ENCODE results near the gene PLEKHG4B. TPM values are rescaled to one million over a fixed set of nuclear protein-coding genes. Genes with fewer than 3 reads are reported as not detected.
A peak's percentile ranks its signal among the peaks of the same experiment; 100 is the strongest.

Gene PLEKHG4B
- total RNA-seq, 1 experiment from 2014 or later, result 51.4 TPM

DNA sequence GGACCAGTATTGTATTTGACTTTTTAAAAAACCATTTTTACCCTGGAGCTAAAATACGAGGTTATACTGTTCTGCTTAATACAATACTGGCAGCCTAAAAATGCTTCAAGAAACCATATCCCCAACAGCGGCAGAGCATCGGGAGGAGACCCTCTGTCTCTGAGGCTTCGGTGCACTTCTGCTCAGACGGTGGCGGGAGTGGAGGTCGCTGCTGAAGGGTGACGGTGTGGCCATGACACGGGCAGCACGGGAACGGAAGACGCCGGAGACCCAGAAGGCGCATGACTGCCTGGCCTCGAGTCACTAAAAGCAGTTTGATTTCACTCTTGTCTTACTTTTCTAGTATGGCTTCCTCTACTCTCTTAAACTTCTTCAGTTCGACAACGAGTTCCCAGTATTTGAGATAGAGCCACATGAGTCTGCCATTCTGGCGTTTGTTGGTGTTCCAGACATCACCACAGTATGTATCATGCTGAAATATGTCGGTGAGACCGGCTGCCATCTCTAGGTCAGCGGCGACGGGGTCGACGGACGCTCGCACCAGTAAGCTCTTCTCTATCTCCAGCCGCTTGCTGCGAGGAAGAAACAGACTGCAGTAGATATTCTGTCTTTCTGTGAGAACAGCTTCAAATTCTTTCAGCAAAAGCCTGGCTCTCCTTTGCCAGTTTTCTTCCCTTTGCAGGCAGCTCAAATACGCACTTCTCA is 113.2 kb downstream of the PLEKHG4B start (continued):
- no peak for TF ChIP-seq ZNF532 (CRISPR knock-in tag; IDR thresholded peaks at IDR 0.05; ENCODE audit: borderline replicate concordance)
- TF ChIP-seq ZBTB43 (CRISPR knock-in tag; IDR thresholded peaks at IDR 0.05), result no peak

DNA sequence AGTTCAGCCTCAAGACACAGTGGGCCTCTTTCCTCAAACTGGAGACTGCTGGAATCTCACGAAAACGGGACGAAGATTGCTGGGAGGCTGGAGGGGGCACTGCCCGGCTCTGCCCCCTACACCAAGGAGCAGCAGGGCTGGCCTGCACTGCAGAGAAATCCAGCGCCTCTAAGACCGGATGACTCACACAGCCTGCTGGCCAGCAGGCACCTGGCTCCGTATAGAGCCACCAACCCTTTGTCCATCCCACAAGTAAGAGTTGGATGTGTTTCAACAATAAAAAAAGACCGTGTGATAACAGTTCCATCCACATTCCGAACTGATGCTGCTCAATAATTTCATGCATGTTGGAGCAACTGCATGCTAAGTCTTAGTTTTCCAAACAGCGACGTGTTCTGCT is 114.4 kb downstream of the PLEKHG4B start:
- peaks cover 23% of the 10 kb centered on the region for H3K36me3 Mint-ChIP-seq
- H3K4me3 Mint-ChIP-seq, result no peak overlapping the region
- no peak for DNase-seq (ENCODE audit: low spot score)

GRCh38 chr5:206927-207536 is 115.1 kb downstream of the PLEKHG4B start:
- peaks cover 9% of the 10 kb centered on the region for H3K4me1 Mint-ChIP-seq
- CTCF ChIA-PET, result interaction anchor here (0.7 to 2.4 kb wide), 4 partner anchors 11 to 143 kb away, joined by 3 to 14 read pairs (median 4); partner anchors contain the start of genes CCDC127 and SDHA
- H3K9me3 Mint-ChIP-seq, result no peaks in the 10 kb centered on the region
- POLR2A ChIA-PET, result no interaction called here
- ATAC-seq (no peak), DNase-seq (ENCODE audit: low spot score) (no peak)
- H3K36me3 Mint-ChIP-seq, result peaks cover 23% of the 10 kb centered on the region
- H3K4me3 Mint-ChIP-seq, result no peak overlapping the region
- no peaks in the 10 kb centered on the region for H3K27me3 Mint-ChIP-seq (ENCODE audit: low read depth)
- peak overlapping the region; percentile 33 for H3K27ac Mint-ChIP-seq
- TF ChIP-seq AR (CRISPR knock-in tag; IDR thresholded peaks at IDR 0.05) (no peak), RORB (CRISPR knock-in tag; IDR thresholded peaks at IDR 0.05) (no peak), MXD4 (CRISPR knock-in tag; IDR thresholded peaks at IDR 0.05; ENCODE audit: borderline replicate concordance) (no peak), FOXK1 (CRISPR knock-in tag; IDR thresholded peaks at IDR 0.05) (no peak), ATF1 (CRISPR knock-in tag; IDR thresholded peaks at IDR 0.05) (no peak), TEAD4 (CRISPR knock-in tag; IDR thresholded peaks at IDR 0.05) (no peak)
- TF ChIP-seq, protein P1, sequence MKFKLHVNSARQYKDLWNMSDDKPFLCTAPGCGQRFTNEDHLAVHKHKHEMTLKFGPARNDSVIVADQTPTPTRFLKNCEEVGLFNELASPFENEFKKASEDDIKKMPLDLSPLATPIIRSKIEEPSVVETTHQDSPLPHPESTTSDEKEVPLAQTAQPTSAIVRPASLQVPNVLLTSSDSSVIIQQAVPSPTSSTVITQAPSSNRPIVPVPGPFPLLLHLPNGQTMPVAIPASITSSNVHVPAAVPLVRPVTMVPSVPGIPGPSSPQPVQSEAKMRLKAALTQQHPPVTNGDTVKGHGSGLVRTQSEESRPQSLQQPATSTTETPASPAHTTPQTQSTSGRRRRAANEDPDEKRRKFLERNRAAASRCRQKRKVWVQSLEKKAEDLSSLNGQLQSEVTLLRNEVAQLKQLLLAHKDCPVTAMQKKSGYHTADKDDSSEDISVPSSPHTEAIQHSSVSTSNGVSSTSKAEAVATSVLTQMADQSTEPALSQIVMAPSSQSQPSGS (CRISPR knock-in tag; IDR thresholded peaks at IDR 0.05; ENCODE audit: borderline replicate concordance, low read depth), result no peak
- TF ChIP-seq, protein P2, sequence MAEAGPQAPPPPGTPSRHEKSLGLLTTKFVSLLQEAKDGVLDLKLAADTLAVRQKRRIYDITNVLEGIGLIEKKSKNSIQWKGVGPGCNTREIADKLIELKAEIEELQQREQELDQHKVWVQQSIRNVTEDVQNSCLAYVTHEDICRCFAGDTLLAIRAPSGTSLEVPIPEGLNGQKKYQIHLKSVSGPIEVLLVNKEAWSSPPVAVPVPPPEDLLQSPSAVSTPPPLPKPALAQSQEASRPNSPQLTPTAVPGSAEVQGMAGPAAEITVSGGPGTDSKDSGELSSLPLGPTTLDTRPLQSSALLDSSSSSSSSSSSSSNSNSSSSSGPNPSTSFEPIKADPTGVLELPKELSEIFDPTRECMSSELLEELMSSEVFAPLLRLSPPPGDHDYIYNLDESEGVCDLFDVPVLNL (CRISPR knock-in tag; IDR thresholded peaks at IDR 0.05; ENCODE audit: borderline replicate concordance, low read depth), result no peak
- TF ChIP-seq, protein P3, sequence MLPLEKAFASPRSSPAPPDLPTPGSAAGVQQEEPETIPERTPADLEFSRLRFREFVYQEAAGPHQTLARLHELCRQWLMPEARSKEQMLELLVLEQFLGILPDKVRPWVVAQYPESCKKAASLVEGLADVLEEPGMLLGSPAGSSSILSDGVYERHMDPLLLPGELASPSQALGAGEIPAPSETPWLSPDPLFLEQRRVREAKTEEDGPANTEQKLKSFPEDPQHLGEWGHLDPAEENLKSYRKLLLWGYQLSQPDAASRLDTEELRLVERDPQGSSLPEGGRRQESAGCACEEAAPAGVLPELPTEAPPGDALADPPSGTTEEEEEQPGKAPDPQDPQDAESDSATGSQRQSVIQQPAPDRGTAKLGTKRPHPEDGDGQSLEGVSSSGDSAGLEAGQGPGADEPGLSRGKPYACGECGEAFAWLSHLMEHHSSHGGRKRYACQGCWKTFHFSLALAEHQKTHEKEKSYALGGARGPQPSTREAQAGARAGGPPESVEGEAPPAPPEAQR (CRISPR knock-in tag; IDR thresholded peaks at IDR 0.05), result no peak

More for the DNA sequence above, 114.4 kb downstream of the PLEKHG4B start:
- no peak for TF ChIP-seq ZNF138 (CRISPR knock-in tag; conservative IDR thresholded peaks at IDR 0.05)
- TF ChIP-seq SP1 (CRISPR knock-in tag; conservative IDR thresholded peaks at IDR 0.05), result no peak
- TF ChIP-seq ZBTB21 (CRISPR knock-in tag; IDR thresholded peaks at IDR 0.05; ENCODE audit: borderline replicate concordance), result no peak
- no peak for TF ChIP-seq TEAD1 (CRISPR knock-in tag; IDR thresholded peaks at IDR 0.05)
- TF ChIP-seq HMGA2 (CRISPR knock-in tag; IDR thresholded peaks at IDR 0.05), result no peak
- TF ChIP-seq TCF7 (CRISPR knock-in tag; IDR thresholded peaks at IDR 0.05; ENCODE audit: low read depth), result no peak
- TF ChIP-seq PREB (CRISPR knock-in tag; IDR thresholded peaks at IDR 0.05; ENCODE audit: borderline replicate concordance), result no peak
- no peak for TF ChIP-seq NR1H2 (CRISPR knock-in tag; IDR thresholded peaks at IDR 0.05)
- Mint-ChIP-seq H3K27me3 (ENCODE audit: low read depth) (no peaks in the 10 kb centered on the region), H3K9me3 (no peaks in the 10 kb centered on the region), H3K4me1 (peaks cover 16% of the 10 kb centered on the region), H3K27ac (no peak overlapping the region)
- ChIA-PET POLR2A (no interaction called here), CTCF (no interaction called here)
- peak; percentile 34; the same call in 1 of the 2 replicates for ATAC-seq

Data from WTC11 (cell line).